HFFc6 (cell line): ENCODE results near the gene CNNM1. TPM values are rescaled to one million over a fixed set of nuclear protein-coding genes. Genes with fewer than 3 reads are reported as not detected.

Experiments used
- DNase-seq: peaks from one replicate; pipeline ENCODE4 v3.0.0-alpha.2; 2018
- H3K27ac Mint-ChIP-seq: 2 replicates; pipeline ENCODE4 v1.8.0; 2020; ENCODE audit warnings: mild to moderate bottlenecking, mixed read lengths
- H3K27me3 Mint-ChIP-seq: 2 replicates; pipeline ENCODE4 v1.8.0; 2021; ENCODE audit warnings: mild to moderate bottlenecking, moderate library complexity, mixed read lengths; ENCODE audit not compliant: insufficient read depth
- H3K36me3 Mint-ChIP-seq: 2 replicates; pipeline ENCODE4 v1.8.0; 2021; ENCODE audit warnings: low read depth, mixed read lengths
- H3K4me1 Mint-ChIP-seq: 2 replicates; pipeline ENCODE4 v1.8.0; 2020; ENCODE audit warnings: low read depth, mixed read lengths
- H3K4me3 Mint-ChIP-seq: 2 replicates; pipeline ENCODE4 v1.8.0; 2020; ENCODE audit warnings: mild to moderate bottlenecking, moderate library complexity, mixed read lengths
- H3K9me3 Mint-ChIP-seq: 2 replicates; pipeline ENCODE4 v1.8.0; 2020; ENCODE audit warnings: mild to moderate bottlenecking, mixed read lengths
- CTCF ChIP-seq: fragments of 200-600 bp; sonication (generic); IDR thresholded peaks from 2 replicates; pipeline ENCODE4 v1.5.0; 2021; ENCODE audit warnings: antibody characterized with exemption, mild to moderate bottlenecking
- total RNA-seq, 6 experiments: library from RNA; stranded (reverse); fragmentation: NEBNext Ultra II Directional; extraction: Animal tissue kit (Norgen Biotek cat#: 25700); gene quantifications; 2 replicates in 1 of 6; 3 replicates in 5 of 6; pipeline ENCODE4 v1.2.3, GENCODE V29; 2021

CNNM1 gene
- total RNA-seq, 6 experiments from 2014 or later, result 3.0 to 4.6 (median 3.3) TPM

GRCh38 chr10:99431190-99431760 is 102.1 kb downstream of the CNNM1 start:
- H3K9me3 Mint-ChIP-seq, result no peaks in the 10 kb centered on the region
- peak overlapping the region; percentile 100 for H3K4me3 Mint-ChIP-seq
- peak overlapping the region; percentile 95 for H3K27ac Mint-ChIP-seq
- TF ChIP-seq CTCF, result no peak
- H3K27me3 Mint-ChIP-seq, result peaks cover 7% of the 10 kb centered on the region; the same call in 1 of the 2 replicates
- peaks cover 29% of the 10 kb centered on the region for H3K4me1 Mint-ChIP-seq
- peak; percentile 34 for DNase-seq
- H3K36me3 Mint-ChIP-seq, result no peaks in the 10 kb centered on the region

GRCh38 chr10:99432047-99432446 is 102.9 kb downstream of the CNNM1 start:
- Mint-ChIP-seq H3K9me3 (no peaks in the 10 kb centered on the region), H3K27me3 (peaks cover 7% of the 10 kb centered on the region; the same call in 1 of the 2 replicates), H3K4me3 (peak overlapping the region; percentile 100), H3K36me3 (no peaks in the 10 kb centered on the region), H3K27ac (peak overlapping the region; percentile 69), H3K4me1 (peaks cover 29% of the 10 kb centered on the region)
- TF ChIP-seq CTCF, result no peak
- DNase-seq, result no peak

- Mint-ChIP-seq H3K4me3 (no peak overlapping the region), H3K4me1 (peaks cover 29% of the 10 kb centered on the region), H3K36me3 (no peaks in the 10 kb centered on the region), H3K27me3 (peaks cover 7% of the 10 kb centered on the region; the same call in 1 of the 2 replicates), H3K9me3 (no peaks in the 10 kb centered on the region), H3K27ac (no peak overlapping the region)
- no peak for TF ChIP-seq CTCF
- DNase-seq, result no peak
Observed at GRCh38 chr10:99432881-99433280, 103.7 kb downstream of the CNNM1 start.

- H3K4me1 Mint-ChIP-seq, result peaks cover 29% of the 10 kb centered on the region
- H3K9me3 Mint-ChIP-seq, result no peaks in the 10 kb centered on the region
- H3K27ac Mint-ChIP-seq, result no peak overlapping the region
- H3K36me3 Mint-ChIP-seq, result no peaks in the 10 kb centered on the region
- no peak for DNase-seq
- peaks cover 7% of the 10 kb centered on the region; the same call in 1 of the 2 replicates for H3K27me3 Mint-ChIP-seq
- H3K4me3 Mint-ChIP-seq, result no peak overlapping the region
- peak; percentile 70 for TF ChIP-seq CTCF
Observed at GRCh38 chr10:99433378-99434020, 104.3 kb downstream of the CNNM1 start.

GRCh38 chr10:99435986-99436638 is 107.0 kb downstream of the CNNM1 start:
- TF ChIP-seq CTCF, result peak; percentile 86
- peak; percentile 61 for DNase-seq
- H3K36me3 Mint-ChIP-seq, result no peaks in the 10 kb centered on the region
- H3K27ac Mint-ChIP-seq, result no peak overlapping the region
- peaks cover 13% of the 10 kb centered on the region for H3K4me1 Mint-ChIP-seq
- no peaks in the 10 kb centered on the region for H3K9me3 Mint-ChIP-seq
- peaks cover 3% of the 10 kb centered on the region; the same call in 1 of the 2 replicates for H3K27me3 Mint-ChIP-seq
- no peak overlapping the region for H3K4me3 Mint-ChIP-seq
